HEK293 (cell line): ENCODE results near the gene ZGLP1.

Experiments used
- IKZF3 ChIP-seq: fragments of 450-650 bp; IDR thresholded peaks from 2 replicates; pipeline ENCODE4 v1.5.0; 2018; ENCODE audit warnings: missing biosample characterization, mild to moderate bottlenecking, missing genetic modification characterization, moderate library complexity
- SCRT2 ChIP-seq: fragments of 450-650 bp; formaldehyde crosslinking; IDR thresholded peaks from 2 replicates; pipeline ENCODE4 v1.5.1; 2016; ENCODE audit warnings: missing biosample characterization, missing genetic modification characterization
- ZFP69B ChIP-seq: fragments of 450-650 bp; formaldehyde crosslinking; IDR thresholded peaks from 2 replicates; pipeline ENCODE4 v1.5.1; 2016; ENCODE audit warnings: missing biosample characterization, missing genetic modification characterization
- ZNF530 ChIP-seq: fragments of 450-650 bp; formaldehyde crosslinking; IDR thresholded peaks from 2 replicates; pipeline ENCODE4 v1.5.1; 2016; ENCODE audit warnings: low read depth, missing biosample characterization, missing genetic modification characterization
- TF ChIP-seq, protein P1 (sequence below): fragments of 450-650 bp; formaldehyde crosslinking; IDR thresholded peaks from 2 replicates; pipeline ENCODE4 v1.5.1; 2016; ENCODE audit warnings: missing biosample characterization, missing genetic modification characterization
- TF ChIP-seq, protein P2 (sequence below): fragments of 450-650 bp; formaldehyde crosslinking; IDR thresholded peaks from 2 replicates; pipeline ENCODE4 v1.5.1; 2016; ENCODE audit warnings: missing biosample characterization, missing genetic modification characterization

DNA sequence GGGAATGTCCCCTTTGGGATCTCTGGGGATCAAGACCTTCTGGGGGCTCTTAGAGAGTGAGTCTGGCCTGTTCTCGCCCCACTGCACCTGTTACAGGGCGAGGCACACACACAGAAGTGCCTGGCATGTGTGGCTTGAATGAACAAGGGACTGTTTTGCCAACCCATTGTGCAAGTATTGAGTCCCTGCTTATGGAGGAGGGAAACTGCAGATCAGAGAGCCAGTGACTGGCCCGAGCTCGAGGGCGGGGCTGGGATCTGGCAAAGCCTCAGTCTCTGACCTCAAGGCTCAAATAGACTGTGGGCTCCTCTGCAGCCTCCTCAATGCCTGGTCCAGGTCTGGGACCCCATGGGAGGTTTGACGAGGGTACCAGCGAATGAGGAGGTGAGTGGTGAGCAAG, 18.2 kb upstream of the ZGLP1 start:
- TF ChIP-seq, protein P1, sequence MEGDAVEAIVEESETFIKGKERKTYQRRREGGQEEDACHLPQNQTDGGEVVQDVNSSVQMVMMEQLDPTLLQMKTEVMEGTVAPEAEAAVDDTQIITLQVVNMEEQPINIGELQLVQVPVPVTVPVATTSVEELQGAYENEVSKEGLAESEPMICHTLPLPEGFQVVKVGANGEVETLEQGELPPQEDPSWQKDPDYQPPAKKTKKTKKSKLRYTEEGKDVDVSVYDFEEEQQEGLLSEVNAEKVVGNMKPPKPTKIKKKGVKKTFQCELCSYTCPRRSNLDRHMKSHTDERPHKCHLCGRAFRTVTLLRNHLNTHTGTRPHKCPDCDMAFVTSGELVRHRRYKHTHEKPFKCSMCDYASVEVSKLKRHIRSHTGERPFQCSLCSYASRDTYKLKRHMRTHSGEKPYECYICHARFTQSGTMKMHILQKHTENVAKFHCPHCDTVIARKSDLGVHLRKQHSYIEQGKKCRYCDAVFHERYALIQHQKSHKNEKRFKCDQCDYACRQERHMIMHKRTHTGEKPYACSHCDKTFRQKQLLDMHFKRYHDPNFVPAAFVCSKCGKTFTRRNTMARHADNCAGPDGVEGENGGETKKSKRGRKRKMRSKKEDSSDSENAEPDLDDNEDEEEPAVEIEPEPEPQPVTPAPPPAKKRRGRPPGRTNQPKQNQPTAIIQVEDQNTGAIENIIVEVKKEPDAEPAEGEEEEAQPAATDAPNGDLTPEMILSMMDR (tag by site-specific recombination): no peak
- TF ChIP-seq IKZF3 (tag by site-specific recombination) (no peak), ZFP69B (tag by site-specific recombination) (no peak), SCRT2 (no peak), ZNF530 (tag by site-specific recombination) (no peak)
- TF ChIP-seq, protein P2, sequence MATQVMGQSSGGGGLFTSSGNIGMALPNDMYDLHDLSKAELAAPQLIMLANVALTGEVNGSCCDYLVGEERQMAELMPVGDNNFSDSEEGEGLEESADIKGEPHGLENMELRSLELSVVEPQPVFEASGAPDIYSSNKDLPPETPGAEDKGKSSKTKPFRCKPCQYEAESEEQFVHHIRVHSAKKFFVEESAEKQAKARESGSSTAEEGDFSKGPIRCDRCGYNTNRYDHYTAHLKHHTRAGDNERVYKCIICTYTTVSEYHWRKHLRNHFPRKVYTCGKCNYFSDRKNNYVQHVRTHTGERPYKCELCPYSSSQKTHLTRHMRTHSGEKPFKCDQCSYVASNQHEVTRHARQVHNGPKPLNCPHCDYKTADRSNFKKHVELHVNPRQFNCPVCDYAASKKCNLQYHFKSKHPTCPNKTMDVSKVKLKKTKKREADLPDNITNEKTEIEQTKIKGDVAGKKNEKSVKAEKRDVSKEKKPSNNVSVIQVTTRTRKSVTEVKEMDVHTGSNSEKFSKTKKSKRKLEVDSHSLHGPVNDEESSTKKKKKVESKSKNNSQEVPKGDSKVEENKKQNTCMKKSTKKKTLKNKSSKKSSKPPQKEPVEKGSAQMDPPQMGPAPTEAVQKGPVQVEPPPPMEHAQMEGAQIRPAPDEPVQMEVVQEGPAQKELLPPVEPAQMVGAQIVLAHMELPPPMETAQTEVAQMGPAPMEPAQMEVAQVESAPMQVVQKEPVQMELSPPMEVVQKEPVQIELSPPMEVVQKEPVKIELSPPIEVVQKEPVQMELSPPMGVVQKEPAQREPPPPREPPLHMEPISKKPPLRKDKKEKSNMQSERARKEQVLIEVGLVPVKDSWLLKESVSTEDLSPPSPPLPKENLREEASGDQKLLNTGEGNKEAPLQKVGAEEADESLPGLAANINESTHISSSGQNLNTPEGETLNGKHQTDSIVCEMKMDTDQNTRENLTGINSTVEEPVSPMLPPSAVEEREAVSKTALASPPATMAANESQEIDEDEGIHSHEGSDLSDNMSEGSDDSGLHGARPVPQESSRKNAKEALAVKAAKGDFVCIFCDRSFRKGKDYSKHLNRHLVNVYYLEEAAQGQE: no peak
